Dermis lymphatic vessel endothelial cell (primary cell): Measurements from ENCODE around the gene KIAA1958. TPM values are rescaled to one million over a fixed set of nuclear protein-coding genes. Genes with fewer than 3 reads are reported as not detected.

Experiments
- total RNA-seq: library from RNA; depleted of rRNA; stranded (reverse); fragments of >200 nt; gene quantifications from 2 replicates; pipeline ENCODE4 v1.2.1, GENCODE V29; 2014

Gene KIAA1958, protein sequence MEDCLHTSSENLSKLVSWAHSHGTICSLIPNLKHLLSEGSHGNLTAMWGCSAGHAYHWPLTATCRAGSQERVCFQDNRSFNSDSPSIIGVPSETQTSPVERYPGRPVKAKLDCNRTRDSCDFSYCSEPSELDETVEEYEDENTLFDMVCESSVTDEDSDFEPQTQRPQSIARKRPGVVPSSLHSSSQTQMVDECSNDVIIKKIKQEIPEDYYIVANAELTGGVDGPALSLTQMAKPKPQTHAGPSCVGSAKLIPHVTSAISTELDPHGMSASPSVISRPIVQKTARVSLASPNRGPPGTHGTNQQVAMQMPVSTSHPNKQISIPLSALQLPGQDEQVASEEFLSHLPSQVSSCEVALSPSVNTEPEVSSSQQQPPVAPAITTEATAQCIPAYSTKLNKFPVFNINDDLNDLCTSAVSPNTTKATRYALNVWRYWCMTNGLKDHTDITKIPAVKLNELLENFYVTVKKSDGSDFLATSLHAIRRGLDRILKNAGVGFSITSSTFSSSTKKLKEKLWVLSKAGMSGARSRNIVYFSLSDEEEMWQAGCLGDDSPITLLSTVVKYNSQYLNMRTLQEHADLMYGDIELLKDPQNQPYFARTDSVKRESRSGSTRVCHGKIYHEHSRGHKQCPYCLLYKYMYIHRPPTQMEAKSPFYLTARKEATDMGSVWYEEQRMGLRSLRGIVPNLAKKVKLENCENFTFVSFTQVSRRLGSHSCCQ
- total RNA-seq, result 0.69 and 0.98 TPM in 2 replicates

DNA sequence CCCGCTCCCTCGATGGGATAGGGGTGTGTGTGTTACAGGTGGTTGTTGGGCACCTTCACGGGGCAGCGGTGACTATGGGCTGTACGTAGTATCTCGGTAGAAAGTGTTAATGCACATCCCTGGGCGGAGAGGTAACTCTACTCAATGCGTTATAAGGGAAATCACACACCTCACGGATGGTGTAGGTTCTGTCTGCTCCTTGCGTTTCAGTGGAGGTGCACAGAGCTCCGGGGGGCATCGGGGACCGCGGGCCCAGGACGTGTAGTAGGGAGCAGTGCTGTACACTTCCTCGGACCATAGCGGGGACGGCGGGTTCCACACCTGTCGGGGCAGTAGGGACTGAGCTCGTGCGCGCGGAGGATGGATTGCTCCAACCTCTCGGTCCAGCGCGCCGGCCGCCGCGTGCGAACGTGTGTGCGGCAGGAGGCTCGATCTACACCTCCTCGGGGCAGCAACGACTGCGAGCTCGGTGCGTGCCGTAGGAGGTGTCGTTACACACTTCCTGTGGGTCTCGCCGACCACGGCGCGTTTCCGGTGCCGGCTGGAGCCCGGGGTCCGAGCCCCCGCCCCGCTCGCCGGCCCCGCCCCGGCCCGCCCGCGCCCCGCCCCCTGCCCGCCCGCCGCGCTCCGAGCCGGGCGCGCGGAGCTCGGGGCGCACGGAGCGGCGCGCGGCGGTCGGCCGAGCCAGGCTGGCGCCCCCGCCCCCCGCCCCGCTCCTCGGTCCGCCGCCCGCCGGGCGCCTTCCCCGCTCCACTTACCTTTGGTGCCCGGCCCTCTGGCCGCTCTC lies at the start of gene KIAA1958:
KIAA1958 (plus strand) TSS at position 607 of the 787 bp plus-strand sequence. CDS start 87,254 bp downstream, outside the sequence.

DNA sequence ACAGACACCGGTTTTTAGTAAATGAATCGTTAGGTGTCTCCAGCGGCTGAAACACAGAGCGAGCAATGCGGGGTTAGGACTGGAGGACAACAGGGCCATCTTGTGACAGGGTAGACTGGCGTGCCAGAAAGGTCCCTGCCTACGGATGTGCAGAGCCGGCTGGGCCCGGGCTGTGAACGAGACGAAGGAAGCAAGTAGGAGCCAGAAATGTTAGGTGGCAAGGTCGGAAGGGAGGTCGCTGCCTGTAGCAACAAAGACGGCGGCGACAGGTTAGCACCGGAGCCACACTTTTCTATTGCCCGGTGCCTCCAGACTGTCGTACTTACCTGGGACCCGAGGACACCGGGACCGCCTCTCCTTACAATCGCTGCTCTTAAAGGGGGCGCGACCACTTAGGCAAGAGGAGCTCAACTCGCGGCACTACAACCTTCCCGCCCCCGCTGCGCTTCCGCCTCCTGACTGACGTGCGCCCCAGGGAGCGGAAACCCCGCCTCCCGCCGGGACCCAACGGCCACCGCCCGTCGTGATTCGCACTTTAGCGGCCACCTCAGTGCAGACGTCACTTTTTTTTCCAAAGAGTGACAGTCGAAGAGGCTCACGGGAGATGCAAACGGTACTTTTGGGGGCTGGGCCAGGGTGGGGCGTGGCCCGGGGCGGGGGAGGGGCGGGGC lies 231.2 kb downstream of the KIAA1958 start, which contains the start of gene INIP:
INIP (minus strand) TSS at position 457 of the 671 bp plus-strand sequence. CDS start 1,632 bp downstream, outside the sequence.

Other genes starting within 250 kb of the KIAA1958 start
- 43.3 and 47.6 TPM in 2 replicates for gene PTBP3, start 153.2 kb upstream of the KIAA1958 start, total RNA-seq
- gene HSDL2, start 106.7 kb upstream of the KIAA1958 start, total RNA-seq, result 24.9 and 35.4 TPM in 2 replicates
- 15.2 and 23.6 TPM in 2 replicates for gene INIP, start 231.3 kb downstream of the KIAA1958 start, total RNA-seq